WTC11 (cell line): ENCODE results near the gene ARHGAP45. TPM values are rescaled to one million over a fixed set of nuclear protein-coding genes. Genes with fewer than 3 reads are reported as not detected.

Source experiments
- ATAC-seq: fragments of 200-7000 bp; cut with Tn5 transposase; 2 replicates; pipeline ENCODE4 v1.10.0; 2021; ENCODE audit warnings: mild to moderate bottlenecking, moderate library complexity
- CTCF ChIA-PET: fragments of 300-600 bp; sonication (Branson Sonifier 250); formaldehyde crosslinking; loops from one replicate; lab custom pipeline; 2021; ENCODE audit warnings: antibody characterized with exemption; lab: Charles Lee
- POLR2A ChIA-PET: fragments of 350-600 bp; sonication (Branson Sonifier 250); formaldehyde crosslinking; loops from one replicate; lab custom pipeline; 2021; ENCODE audit warnings: antibody characterized with exemption; lab: Charles Lee
- DNase-seq: peaks from one replicate; pipeline ENCODE4 v3.0.0; 2021; ENCODE audit warnings: low spot score
- H3K27ac Mint-ChIP-seq: 2 replicates; pipeline ENCODE4 v1.8.0; 2021; ENCODE audit warnings: mixed read lengths
- H3K27me3 Mint-ChIP-seq: 2 replicates; pipeline ENCODE4 v1.8.0; 2021; ENCODE audit warnings: low read depth, mild to moderate bottlenecking, moderate library complexity, mixed read lengths
- H3K36me3 Mint-ChIP-seq: 2 replicates; pipeline ENCODE4 v1.8.0; 2021; ENCODE audit warnings: mixed read lengths
- H3K4me1 Mint-ChIP-seq: 2 replicates; pipeline ENCODE4 v1.8.0; 2022; ENCODE audit warnings: mixed read lengths
- H3K4me3 Mint-ChIP-seq: 2 replicates; pipeline ENCODE4 v1.8.0; 2021; ENCODE audit warnings: mild to moderate bottlenecking, moderate library complexity, mixed read lengths
- H3K9me3 Mint-ChIP-seq: 2 replicates; pipeline ENCODE4 v1.8.0; 2021; ENCODE audit warnings: mixed read lengths
- ATF2 ChIP-seq: sonication (generic); formaldehyde crosslinking; IDR thresholded peaks from 2 replicates; pipeline ENCODE4 v1.8.1; 2022; ENCODE audit warnings: low read depth, missing genetic modification reagents, borderline replicate concordance
- CTCF ChIP-seq: fragments of 200-600 bp; IDR thresholded peaks from 2 replicates; pipeline ENCODE4 v1.8.0; 2022; ENCODE audit warnings: antibody characterized with exemption
- ELF4 ChIP-seq: sonication (generic); formaldehyde crosslinking; IDR thresholded peaks from 2 replicates; pipeline ENCODE4 v1.8.1; 2022; ENCODE audit warnings: low read depth, mild to moderate bottlenecking, moderate library complexity, missing genetic modification reagents
- FOXK1 ChIP-seq: sonication (generic); formaldehyde crosslinking; IDR thresholded peaks from 2 replicates; pipeline ENCODE4 v1.8.0; 2022; ENCODE audit warnings: mild to moderate bottlenecking, moderate library complexity, missing genetic modification reagents
- HMGA2 ChIP-seq: fragments of 250-450 bp; sonication (Bioruptor Pico); IDR thresholded peaks from 2 replicates; pipeline ENCODE4 v1.4.0; 2021; ENCODE audit warnings: mild to moderate bottlenecking, moderate library complexity
- IRF2 ChIP-seq: sonication (generic); formaldehyde crosslinking; IDR thresholded peaks from 2 replicates; pipeline ENCODE4 v1.8.0; 2022; ENCODE audit warnings: low read depth, missing genetic modification reagents, borderline replicate concordance
- JAZF1 ChIP-seq: fragments of 250-450 bp; sonication (Bioruptor Pico); IDR thresholded peaks from 2 replicates; pipeline ENCODE4 v1.9.0; 2021; ENCODE audit warnings: moderate library complexity, mild to moderate bottlenecking, inconsistent platforms
- JUN ChIP-seq: sonication (generic); formaldehyde crosslinking; IDR thresholded peaks from 2 replicates; pipeline ENCODE4 v1.8.0; 2023; ENCODE audit warnings: mild to moderate bottlenecking, missing genetic modification reagents
- NFATC4 ChIP-seq: fragments of 250-450 bp; sonication (Bioruptor Pico); IDR thresholded peaks from 2 replicates; pipeline ENCODE4 v1.9.0; 2021; ENCODE audit warnings: mild to moderate bottlenecking
- NFYB ChIP-seq: sonication (generic); formaldehyde crosslinking; conservative IDR thresholded peaks from 2 replicates; pipeline ENCODE4 v1.8.0; 2022; ENCODE audit warnings: low read depth, missing genetic modification reagents
- NR2C2 ChIP-seq: sonication (generic); formaldehyde crosslinking; IDR thresholded peaks from 2 replicates; pipeline ENCODE4 v1.8.0; 2022; ENCODE audit warnings: mild to moderate bottlenecking, missing genetic modification reagents
- NR3C1 ChIP-seq: sonication (generic); formaldehyde crosslinking; conservative IDR thresholded peaks from 2 replicates; pipeline ENCODE4 v1.8.1; 2023; ENCODE audit warnings: low read depth, mild to moderate bottlenecking, missing genetic modification reagents
- PRRX2 ChIP-seq: fragments of 250-450 bp; sonication (Bioruptor Pico); IDR thresholded peaks from 2 replicates; pipeline ENCODE4 v1.8.0; 2021; ENCODE audit warnings: mild to moderate bottlenecking
- RELA ChIP-seq: sonication (generic); formaldehyde crosslinking; IDR thresholded peaks from 2 replicates; pipeline ENCODE4 v1.8.1; 2022; ENCODE audit warnings: missing genetic modification reagents, mild to moderate bottlenecking, borderline replicate concordance
- RORB ChIP-seq: fragments of 250-450 bp; sonication (Bioruptor Pico); IDR thresholded peaks from 2 replicates; pipeline ENCODE4 v1.9.0; 2021; ENCODE audit warnings: mild to moderate bottlenecking
- SMAD3 ChIP-seq: sonication (generic); formaldehyde crosslinking; IDR thresholded peaks from 2 replicates; pipeline ENCODE4 v1.8.0; 2022; ENCODE audit warnings: missing genetic modification reagents, mild to moderate bottlenecking, borderline replicate concordance
- TEAD1 ChIP-seq: sonication (generic); formaldehyde crosslinking; IDR thresholded peaks from 2 replicates; pipeline ENCODE4 v1.8.0; 2022; ENCODE audit warnings: mild to moderate bottlenecking, missing genetic modification reagents
- TEAD4 ChIP-seq: sonication (generic); formaldehyde crosslinking; IDR thresholded peaks from 2 replicates; pipeline ENCODE4 v1.8.0; 2022; ENCODE audit warnings: mild to moderate bottlenecking, missing genetic modification reagents
- ZNF219 ChIP-seq: sonication (generic); formaldehyde crosslinking; IDR thresholded peaks from 2 replicates; pipeline ENCODE4 v1.8.0; 2023; ENCODE audit warnings: missing genetic modification reagents, mild to moderate bottlenecking, borderline replicate concordance
- ZNF281 ChIP-seq: sonication (generic); formaldehyde crosslinking; IDR thresholded peaks from 2 replicates; pipeline ENCODE4 v1.8.0; 2023; ENCODE audit warnings: mild to moderate bottlenecking, missing genetic modification reagents
- ZNF396 ChIP-seq: fragments of 250-450 bp; sonication (Bioruptor Pico); IDR thresholded peaks from 2 replicates; pipeline ENCODE4 v1.8.0; 2021; ENCODE audit warnings: mild to moderate bottlenecking, moderate library complexity, borderline replicate concordance
- total RNA-seq: library from RNA; stranded (reverse); gene quantifications from 3 replicates; pipeline ENCODE4 v1.2.3, GENCODE V29; 2021
- TF ChIP-seq, protein P1 (sequence below): sonication (generic); formaldehyde crosslinking; IDR thresholded peaks from 2 replicates; pipeline ENCODE4 v1.8.1; 2023; ENCODE audit warnings: mild to moderate bottlenecking, missing genetic modification reagents, moderate library complexity
- TF ChIP-seq, protein P2 (sequence below): sonication (generic); formaldehyde crosslinking; IDR thresholded peaks from 2 replicates; pipeline ENCODE4 v1.8.1; 2023; ENCODE audit warnings: mild to moderate bottlenecking, missing genetic modification reagents
- TF ChIP-seq, protein P3 (sequence below): sonication (generic); formaldehyde crosslinking; IDR thresholded peaks from 2 replicates; pipeline ENCODE4 v1.8.1; 2023; ENCODE audit warnings: mild to moderate bottlenecking, moderate library complexity, missing genetic modification reagents

The ARHGAP45 gene
- total RNA-seq, 1 experiment from 2014 or later, result 40.9 TPM

DNA sequence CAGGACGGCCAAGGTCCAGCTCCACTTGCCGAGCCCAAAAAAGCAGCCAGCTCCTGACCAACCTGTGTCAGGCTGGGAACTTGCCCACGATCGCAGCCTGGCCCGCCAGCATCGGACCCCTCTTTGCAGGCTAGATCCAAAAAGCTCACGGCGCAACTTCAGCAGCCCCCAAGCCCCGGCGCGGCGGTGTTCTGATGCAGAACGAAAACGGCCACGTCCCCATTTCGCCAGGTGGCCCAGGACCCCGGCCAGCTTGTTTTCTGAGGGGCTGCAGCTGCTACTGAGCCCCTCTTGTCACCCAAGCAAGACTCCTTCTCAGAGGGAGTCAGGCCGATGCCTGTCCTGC is 47.4 kb upstream of the ARHGAP45 start (continued):
- TF ChIP-seq FOXK1 (CRISPR knock-in tag) (no peak), ZNF219 (CRISPR knock-in tag) (no peak), NFYB (CRISPR knock-in tag) (no peak), ELF4 (no peak)
- TF ChIP-seq, protein P1, sequence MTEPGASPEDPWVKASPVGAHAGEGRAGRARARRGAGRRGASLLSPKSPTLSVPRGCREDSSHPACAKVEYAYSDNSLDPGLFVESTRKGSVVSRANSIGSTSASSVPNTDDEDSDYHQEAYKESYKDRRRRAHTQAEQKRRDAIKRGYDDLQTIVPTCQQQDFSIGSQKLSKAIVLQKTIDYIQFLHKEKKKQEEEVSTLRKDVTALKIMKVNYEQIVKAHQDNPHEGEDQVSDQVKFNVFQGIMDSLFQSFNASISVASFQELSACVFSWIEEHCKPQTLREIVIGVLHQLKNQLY (CRISPR knock-in tag), result no peak
- TF ChIP-seq, protein P2, sequence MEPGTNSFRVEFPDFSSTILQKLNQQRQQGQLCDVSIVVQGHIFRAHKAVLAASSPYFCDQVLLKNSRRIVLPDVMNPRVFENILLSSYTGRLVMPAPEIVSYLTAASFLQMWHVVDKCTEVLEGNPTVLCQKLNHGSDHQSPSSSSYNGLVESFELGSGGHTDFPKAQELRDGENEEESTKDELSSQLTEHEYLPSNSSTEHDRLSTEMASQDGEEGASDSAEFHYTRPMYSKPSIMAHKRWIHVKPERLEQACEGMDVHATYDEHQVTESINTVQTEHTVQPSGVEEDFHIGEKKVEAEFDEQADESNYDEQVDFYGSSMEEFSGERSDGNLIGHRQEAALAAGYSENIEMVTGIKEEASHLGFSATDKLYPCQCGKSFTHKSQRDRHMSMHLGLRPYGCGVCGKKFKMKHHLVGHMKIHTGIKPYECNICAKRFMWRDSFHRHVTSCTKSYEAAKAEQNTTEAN (CRISPR knock-in tag), result no peak

- ATAC-seq (no peak), DNase-seq (no peak)
- ChIA-PET POLR2A (interaction anchor here (0.5 to 0.6 kb wide), 2 partner anchors 250 to 386 kb away, joined by 5 to 6 read pairs; no protein-coding TSS in a partner anchor), CTCF (interaction anchor here (0.6 to 2.1 kb wide), 5 partner anchors 16 to 224 kb away, joined by 3 to 6 read pairs (median 4); partner anchors contain the start of genes ABCA7 and GRIN3B)
- Mint-ChIP-seq H3K4me1 (peaks cover 28% of the 10 kb centered on the region), H3K27me3 (no peaks in the 10 kb centered on the region), H3K36me3 (no peaks in the 10 kb centered on the region), H3K9me3 (no peaks in the 10 kb centered on the region), H3K4me3 (peak overlapping the region; percentile 83), H3K27ac (peak overlapping the region; percentile 57; the same call in 1 of the 2 replicates)
- TF ChIP-seq ATF2 (CRISPR knock-in tag), result no peak
- no peak for TF ChIP-seq RELA (CRISPR knock-in tag)
- no peak for TF ChIP-seq CTCF
- TF ChIP-seq PRRX2 (CRISPR knock-in tag), result no peak
- TF ChIP-seq TEAD4 (CRISPR knock-in tag), result no peak
- TF ChIP-seq JUN (CRISPR knock-in tag), result 0 out of 2 replicates have a peak, but pooled peaks have one; percentile 3
- TF ChIP-seq NR2C2 (CRISPR knock-in tag), result 0 out of 2 replicates have a peak, but pooled peaks have one; percentile 16
- no peak for TF ChIP-seq IRF2 (CRISPR knock-in tag)
- TF ChIP-seq NFATC4 (CRISPR knock-in tag), result no peak
- TF ChIP-seq TEAD1 (CRISPR knock-in tag), result no peak
- no peak for TF ChIP-seq RORB (CRISPR knock-in tag)
- no peak for TF ChIP-seq JAZF1 (CRISPR knock-in tag)
- no peak for TF ChIP-seq HMGA2 (CRISPR knock-in tag)
- no peak for TF ChIP-seq ZNF281 (CRISPR knock-in tag)
- TF ChIP-seq, protein P3, sequence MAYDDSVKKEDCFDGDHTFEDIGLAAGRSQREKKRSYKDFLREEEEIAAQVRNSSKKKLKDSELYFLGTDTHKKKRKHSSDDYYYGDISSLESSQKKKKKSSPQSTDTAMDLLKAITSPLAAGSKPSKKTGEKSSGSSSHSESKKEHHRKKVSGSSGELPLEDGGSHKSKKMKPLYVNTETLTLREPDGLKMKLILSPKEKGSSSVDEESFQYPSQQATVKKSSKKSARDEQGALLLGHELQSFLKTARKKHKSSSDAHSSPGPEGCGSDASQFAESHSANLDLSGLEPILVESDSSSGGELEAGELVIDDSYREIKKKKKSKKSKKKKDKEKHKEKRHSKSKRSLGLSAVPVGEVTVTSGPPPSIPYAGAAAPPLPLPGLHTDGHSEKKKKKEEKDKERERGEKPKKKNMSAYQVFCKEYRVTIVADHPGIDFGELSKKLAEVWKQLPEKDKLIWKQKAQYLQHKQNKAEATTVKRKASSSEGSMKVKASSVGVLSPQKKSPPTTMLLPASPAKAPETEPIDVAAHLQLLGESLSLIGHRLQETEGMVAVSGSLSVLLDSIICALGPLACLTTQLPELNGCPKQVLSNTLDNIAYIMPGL (CRISPR knock-in tag), result 0 out of 2 replicates have a peak, but pooled peaks have one; percentile 16
- TF ChIP-seq NR3C1, result no peak
- TF ChIP-seq ZNF396, result no peak
- TF ChIP-seq SMAD3, result no peak
Measured at GRCh38 chr19:1019980-1020867, 46.7 kb upstream of the ARHGAP45 start.
